ENCODE measurements around the gene MEF2B.
"Not testable (repeated sequence)": the region's sequence is repeated elsewhere in the genome, so short reads cannot be mapped to it uniquely, and the experiment has no call there.

GRCh38 chr19:19102566-19102965 is 67.5 kb downstream of the MEF2B start:
- not testable (repeated sequence) for TF ChIP-seq CTCF, POLR2A (IDR thresholded peaks at IDR 0.05)

Measured in lower leg skin (tissue), 3 donors.